Panc1 (cell line): Measurements from ENCODE around the gene HIPK2.

Source experiments
- CTCF ChIP-seq: fragments of 450-650 bp; IDR thresholded peaks from 2 replicates; pipeline ENCODE4 v1.5.1; 2017; ENCODE audit warnings: mild to moderate bottlenecking
- POLR2AphosphoS5 ChIP-seq: IDR thresholded peaks from 2 replicates; pipeline ENCODE4 v1.6.1; 2012; ENCODE audit warnings: mild to moderate bottlenecking, low read depth, low read length, moderate library complexity
- REST ChIP-seq, 2 experiments: IDR thresholded peaks; 2 replicates each; pipeline ENCODE4 v1.6.1; 2011 to 2012; ENCODE audit warnings: low read depth in 2 of 2, control low read depth in 1 of 2, low read length in 1 of 2, mild to moderate bottlenecking in 1 of 2, moderate library complexity in 1 of 2; ENCODE audit not compliant: insufficient read depth in 1 of 2
- TCF7L2 ChIP-seq: IDR thresholded peaks from 2 replicates; pipeline ENCODE4 v1.6.1; 2011; ENCODE audit warnings: mild to moderate bottlenecking, low read depth, low read length, inconsistent platforms

- TF ChIP-seq REST (IDR thresholded peaks at IDR 0.05; ENCODE audit: insufficient read depth in 1 of 2, low read depth in 2 of 2, low read length in 1 of 2) (no peak), CTCF (no peak), TCF7L2 (no peak), POLR2AphosphoS5 (no peak)
These were observed 214.7 kb downstream of the HIPK2 start for GRCh38 chr7:139562961-139563565.
